ENCODE results near the gene SLC16A10. TPM values are rescaled to one million over a fixed set of nuclear protein-coding genes. Genes with fewer than 3 reads are reported as not detected.
A peak's percentile ranks its signal among the peaks of the same experiment; 100 is the strongest.

The SLC16A10 gene
- total RNA-seq, 5 donors from 2014 or later (not counting 1 experiment from before 2014, with no cell fraction given): 10.2 to 16.5 (median 14.3) TPM

GRCh38 chr6:111192911-111193555 is 105.7 kb downstream of the SLC16A10 start:
- no peak for DNase-seq
- Histone ChIP-seq H3K4me3 (ENCODE audit: control insufficient read depth in 1 of 2, extremely low read depth in 1 of 2, low read length in 1 of 2) (no peak overlapping the region), H3K27me3 (replicated peaks in 1 of 2; ENCODE audit: control insufficient read depth in 2 of 2, extremely low read depth in 1 of 2, insufficient read depth in 2 of 2, low read length in 1 of 2) (no peaks in the 10 kb centered on the region), H3K36me3 (ENCODE audit: control insufficient read depth in 2 of 2, extremely low read depth in 1 of 2, insufficient read depth in 1 of 2, low read length in 1 of 2) (no peaks in the 10 kb centered on the region), H3K9me3 (no peaks in the 10 kb centered on the region), H3K4me1 (ENCODE audit: control insufficient read depth in 1 of 2, extremely low read depth in 1 of 2, insufficient read depth in 2 of 2, low read length in 2 of 2) (no peaks in the 10 kb centered on the region), H3K27ac (ENCODE audit: low read length) (no peak overlapping the region)
- H3K27me3 Mint-ChIP-seq: no peaks in the 10 kb centered on the region
- H3K4me3 Mint-ChIP-seq: no peak overlapping the region
- no peak for ATAC-seq (replicated peaks in 1 of 4)
- no peaks in the 10 kb centered on the region for H3K4me1 Mint-ChIP-seq
- peaks cover 18% of the 10 kb centered on the region for H3K36me3 Mint-ChIP-seq
- no peaks in the 10 kb centered on the region for H3K9me3 Mint-ChIP-seq
- POLR2A ChIA-PET: interaction anchor here in 1 of 2 donors (0.6 kb wide), 1 partner anchor 22 kb away, joined by 9 read pairs; no protein-coding TSS in a partner anchor
- CTCF ChIA-PET: interaction anchor here in 1 of 2 donors (0.6 kb wide), 1 partner anchor 22 kb away, joined by 8 read pairs; no protein-coding TSS in a partner anchor
- no peak overlapping the region for H3K27ac Mint-ChIP-seq

DNA sequence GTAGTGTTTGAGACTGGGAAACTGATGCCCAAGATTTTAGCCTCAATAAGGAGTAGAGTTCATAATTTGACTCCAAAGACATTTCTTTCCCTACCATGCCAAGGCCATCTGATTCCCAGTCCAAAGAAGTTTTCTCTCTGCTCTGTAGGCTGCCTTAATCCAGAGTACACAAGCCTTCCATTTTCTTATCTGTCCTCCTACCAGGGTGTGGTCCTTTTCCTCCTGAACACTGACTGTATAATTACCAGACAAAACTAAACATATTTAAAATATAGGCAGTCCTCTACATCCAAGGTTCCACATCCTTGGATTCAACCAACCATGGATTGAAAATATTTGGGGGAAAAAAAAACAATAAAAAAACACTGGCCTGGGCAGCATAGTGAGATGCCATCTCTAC is 108.4 kb downstream of the SLC16A10 start:
- no peaks in the 10 kb centered on the region for H3K9me3 Mint-ChIP-seq
- H3K4me3 ChIP-seq (ENCODE audit: control insufficient read depth in 1 of 2, extremely low read depth in 1 of 2, low read length in 1 of 2): no peak overlapping the region
- peaks cover 11 to 14% (median 13%) of the 10 kb centered on the region in 3 donors for H3K4me1 Mint-ChIP-seq
- no peaks in the 10 kb centered on the region for H3K9me3 ChIP-seq
- peaks cover 12% of the 10 kb centered on the region for H3K36me3 Mint-ChIP-seq
- H3K27me3 ChIP-seq (replicated peaks in 1 of 2; ENCODE audit: control insufficient read depth in 2 of 2, extremely low read depth in 1 of 2, insufficient read depth in 2 of 2, low read length in 1 of 2): no peaks in the 10 kb centered on the region
- DNase-seq: no peak
- no peak overlapping the region for H3K27ac Mint-ChIP-seq
- peaks cover 2 to 5% of the 10 kb centered on the region in 2 experiments for H3K4me1 ChIP-seq (ENCODE audit: control insufficient read depth in 1 of 2, extremely low read depth in 1 of 2, insufficient read depth in 2 of 2, low read length in 2 of 2)
- H3K4me3 Mint-ChIP-seq: no peak overlapping the region
- POLR2A ChIA-PET: interaction anchor here in 1 of 2 donors (0.6 kb wide), 1 partner anchor 86 kb away, joined by 4 read pairs; no protein-coding TSS in a partner anchor
- CTCF ChIA-PET: no interaction called here
- H3K27ac ChIP-seq (ENCODE audit: low read length): no peak overlapping the region
- no peak for ATAC-seq (replicated peaks in 1 of 4)
- H3K27me3 Mint-ChIP-seq: no peaks in the 10 kb centered on the region
- no peaks in the 10 kb centered on the region for H3K36me3 ChIP-seq (ENCODE audit: control insufficient read depth in 2 of 2, extremely low read depth in 1 of 2, insufficient read depth in 1 of 2, low read length in 1 of 2)

- H3K36me3 Mint-ChIP-seq: peaks cover 3% of the 10 kb centered on the region
These were observed 111.5 kb downstream of the SLC16A10 start for GRCh38 chr6:111198841-111199240.

GRCh38 chr6:111199935-111200334 is 112.6 kb downstream of the SLC16A10 start:
- Mint-ChIP-seq H3K36me3 (peaks cover 3% of the 10 kb centered on the region), H3K27me3 (no peaks in the 10 kb centered on the region), H3K4me1 (peaks cover 23 to 27% (median 25%) of the 10 kb centered on the region in 3 donors), H3K4me3 (peak overlapping the region in 1 of 3 donors; percentile 36), H3K27ac (peak overlapping the region; percentile 33 to 71), H3K9me3 (no peaks in the 10 kb centered on the region)
- Histone ChIP-seq H3K36me3 (ENCODE audit: control insufficient read depth in 2 of 2, extremely low read depth in 1 of 2, insufficient read depth in 1 of 2, low read length in 1 of 2) (no peaks in the 10 kb centered on the region), H3K27ac (ENCODE audit: low read length) (no peak overlapping the region), H3K9me3 (no peaks in the 10 kb centered on the region), H3K27me3 (replicated peaks in 1 of 2; ENCODE audit: control insufficient read depth in 2 of 2, extremely low read depth in 1 of 2, insufficient read depth in 2 of 2, low read length in 1 of 2) (no peaks in the 10 kb centered on the region), H3K4me1 (ENCODE audit: control insufficient read depth in 1 of 2, extremely low read depth in 1 of 2, insufficient read depth in 2 of 2, low read length in 2 of 2) (peaks cover 7 to 13% of the 10 kb centered on the region in 2 experiments), H3K4me3 (ENCODE audit: control insufficient read depth in 1 of 2, extremely low read depth in 1 of 2, low read length in 1 of 2) (no peak overlapping the region)
- POLR2A ChIA-PET: interaction anchor here in 1 of 2 donors (0.7 kb wide), 1 partner anchor 75 kb away, joined by 4 read pairs; no protein-coding TSS in a partner anchor
- no CpG with 5 or more reads among the region's 1 CpG for WGBS (ENCODE audit: insufficient coverage)
- DNase-seq (no peak), ATAC-seq (replicated peaks in 1 of 4) (no peak)
- CTCF ChIA-PET: interaction anchor here in 1 of 2 donors (1.4 kb wide), 1 partner anchor 142 kb away, joined by 4 read pairs; no protein-coding TSS in a partner anchor

More at GRCh38 chr6:111198841-111199240, 111.5 kb downstream of the SLC16A10 start:
- no peaks in the 10 kb centered on the region for H3K9me3 Mint-ChIP-seq
- H3K36me3 ChIP-seq (ENCODE audit: control insufficient read depth in 2 of 2, extremely low read depth in 1 of 2, insufficient read depth in 1 of 2, low read length in 1 of 2): no peaks in the 10 kb centered on the region
- H3K4me3 Mint-ChIP-seq: no peak overlapping the region
- CTCF ChIA-PET: no interaction called here
- H3K27ac Mint-ChIP-seq: peak overlapping the region in 1 of 2 donors; percentile 8
- no peaks in the 10 kb centered on the region for H3K27me3 Mint-ChIP-seq
- no peak overlapping the region for H3K27ac ChIP-seq (ENCODE audit: low read length)
- 100% methylated on average over 1 of the region's 3 CpGs for WGBS (ENCODE audit: insufficient coverage)
- H3K9me3 ChIP-seq: no peaks in the 10 kb centered on the region
- POLR2A ChIA-PET: interaction anchor here in 1 of 2 donors (0.7 kb wide), 2 partner anchors 20 to 112 kb away, joined by 3 to 4 read pairs; no protein-coding TSS in a partner anchor
- ATAC-seq (replicated peaks in 1 of 4) (no peak), DNase-seq (no peak)
- H3K4me3 ChIP-seq (ENCODE audit: control insufficient read depth in 1 of 2, extremely low read depth in 1 of 2, low read length in 1 of 2): no peak overlapping the region
- peaks cover 7 to 13% of the 10 kb centered on the region in 2 experiments for H3K4me1 ChIP-seq (ENCODE audit: control insufficient read depth in 1 of 2, extremely low read depth in 1 of 2, insufficient read depth in 2 of 2, low read length in 2 of 2)
- H3K27me3 ChIP-seq (replicated peaks in 1 of 2; ENCODE audit: control insufficient read depth in 2 of 2, extremely low read depth in 1 of 2, insufficient read depth in 2 of 2, low read length in 1 of 2): no peaks in the 10 kb centered on the region
- peaks cover 23 to 27% (median 25%) of the 10 kb centered on the region in 3 donors for H3K4me1 Mint-ChIP-seq

DNA sequence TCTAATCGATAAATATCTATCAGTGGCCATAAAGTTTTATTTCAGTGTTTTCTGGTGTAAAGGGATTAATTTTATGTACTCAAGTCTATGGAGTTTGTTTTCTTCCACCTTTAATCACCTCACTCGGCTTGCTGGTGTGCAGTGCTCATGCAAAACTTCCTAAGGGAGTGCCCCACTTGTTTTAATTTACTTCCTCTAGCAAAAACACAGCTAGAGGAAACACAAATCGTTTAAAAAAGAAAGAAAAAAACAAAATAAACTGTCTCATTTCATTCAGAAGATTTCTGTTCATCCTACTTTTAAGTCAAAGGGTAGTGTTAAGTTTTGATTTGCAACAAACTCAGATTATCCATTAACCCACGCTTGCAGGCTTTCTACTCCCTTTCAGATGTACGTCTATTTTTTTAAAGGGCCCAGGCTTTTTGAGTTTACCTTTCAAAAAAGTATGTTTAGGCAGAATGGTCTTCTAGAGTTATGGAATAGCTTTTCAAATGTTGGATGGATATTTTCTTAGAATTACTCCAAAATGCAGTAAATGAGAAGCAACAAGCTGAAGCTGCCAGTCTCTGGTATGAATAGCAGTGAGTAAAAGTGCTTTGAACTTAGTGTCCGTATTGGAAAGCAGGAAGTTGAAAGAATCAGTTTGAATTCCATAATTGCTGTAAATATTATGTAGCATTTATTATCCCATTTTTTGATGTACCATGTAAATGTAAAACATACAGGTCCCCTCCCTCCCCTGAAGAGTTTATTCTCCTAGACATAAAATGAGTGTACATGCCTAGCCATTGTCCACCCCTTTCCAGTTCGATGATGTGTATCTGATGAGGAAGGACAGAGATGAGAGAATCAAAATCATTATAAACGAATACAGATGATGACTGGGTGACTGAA is 113.3 kb downstream of the SLC16A10 start:
- Histone ChIP-seq H3K27me3 (replicated peaks in 1 of 2; ENCODE audit: control insufficient read depth in 2 of 2, extremely low read depth in 1 of 2, insufficient read depth in 2 of 2, low read length in 1 of 2) (no peaks in the 10 kb centered on the region), H3K4me1 (ENCODE audit: control insufficient read depth in 1 of 2, extremely low read depth in 1 of 2, insufficient read depth in 2 of 2, low read length in 2 of 2) (peaks cover 7 to 13% of the 10 kb centered on the region in 2 experiments), H3K9me3 (no peaks in the 10 kb centered on the region), H3K27ac (ENCODE audit: low read length) (no peak overlapping the region), H3K4me3 (ENCODE audit: control insufficient read depth in 1 of 2, extremely low read depth in 1 of 2, low read length in 1 of 2) (no peak overlapping the region), H3K36me3 (ENCODE audit: control insufficient read depth in 2 of 2, extremely low read depth in 1 of 2, insufficient read depth in 1 of 2, low read length in 1 of 2) (no peaks in the 10 kb centered on the region)
- no CpG with 5 or more reads among the region's 8 CpGs for WGBS (ENCODE audit: insufficient coverage)
- H3K27me3 Mint-ChIP-seq: no peaks in the 10 kb centered on the region
- no peak for DNase-seq
- H3K4me3 Mint-ChIP-seq: peak overlapping the region in 1 of 3 donors; percentile 36
- peak overlapping the region; percentile 26 to 71 for H3K27ac Mint-ChIP-seq
- peaks cover 3% of the 10 kb centered on the region for H3K36me3 Mint-ChIP-seq
- CTCF ChIA-PET: interaction anchor here in 1 of 2 donors (1.4 kb wide), 1 partner anchor 143 kb away, joined by 4 read pairs; no protein-coding TSS in a partner anchor
- no peaks in the 10 kb centered on the region for H3K9me3 Mint-ChIP-seq
- ATAC-seq (replicated peaks in 1 of 4): no peak
- peaks cover 23 to 27% (median 25%) of the 10 kb centered on the region in 3 donors for H3K4me1 Mint-ChIP-seq
- POLR2A ChIA-PET: interaction anchor here in 1 of 2 donors (0.7 kb wide), 1 partner anchor 76 kb away, joined by 4 read pairs; no protein-coding TSS in a partner anchor

DNA sequence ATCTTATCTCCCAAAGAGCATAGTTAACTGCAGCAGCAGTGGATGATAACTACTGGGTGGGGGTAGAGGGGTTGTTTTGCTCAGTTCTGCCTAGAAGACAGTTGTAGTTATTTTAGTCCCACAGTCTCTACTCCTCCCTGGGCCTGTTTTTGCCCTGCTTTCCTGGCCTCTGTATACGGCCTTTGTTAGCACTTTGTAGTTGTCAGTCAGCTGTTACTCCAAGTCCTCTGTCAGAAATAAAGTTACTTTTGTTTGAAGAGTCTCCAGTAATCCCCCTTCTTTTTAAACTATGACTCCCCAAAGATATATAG is 113.9 kb downstream of the SLC16A10 start:
- no peak overlapping the region for H3K27ac ChIP-seq (ENCODE audit: low read length)
- H3K4me3 ChIP-seq (ENCODE audit: control insufficient read depth in 1 of 2, extremely low read depth in 1 of 2, low read length in 1 of 2): no peak overlapping the region

More for the DNA sequence above, 113.9 kb downstream of the SLC16A10 start:
- CTCF ChIA-PET: interaction anchor here in 1 of 2 donors (0.9 kb wide), 1 partner anchor 11 kb away, joined by 3 read pairs; no protein-coding TSS in a partner anchor
- ATAC-seq (replicated peaks in 1 of 4) (no peak), DNase-seq (no peak)
- peaks cover 3% of the 10 kb centered on the region for H3K36me3 Mint-ChIP-seq
- H3K27ac Mint-ChIP-seq: no peak overlapping the region
- H3K27me3 Mint-ChIP-seq: no peaks in the 10 kb centered on the region
- H3K4me1 Mint-ChIP-seq: peaks cover 23 to 27% (median 25%) of the 10 kb centered on the region in 3 donors
- POLR2A ChIA-PET: no interaction called here
- H3K9me3 Mint-ChIP-seq: no peaks in the 10 kb centered on the region
- Histone ChIP-seq H3K27me3 (replicated peaks in 1 of 2; ENCODE audit: control insufficient read depth in 2 of 2, extremely low read depth in 1 of 2, insufficient read depth in 2 of 2, low read length in 1 of 2) (no peaks in the 10 kb centered on the region), H3K9me3 (no peaks in the 10 kb centered on the region), H3K36me3 (ENCODE audit: control insufficient read depth in 2 of 2, extremely low read depth in 1 of 2, insufficient read depth in 1 of 2, low read length in 1 of 2) (no peaks in the 10 kb centered on the region), H3K4me1 (ENCODE audit: control insufficient read depth in 1 of 2, extremely low read depth in 1 of 2, insufficient read depth in 2 of 2, low read length in 2 of 2) (peaks cover 7 to 13% of the 10 kb centered on the region in 2 experiments)
- no CpG with 5 or more reads among the region's 1 CpG for WGBS (ENCODE audit: insufficient coverage)
- H3K4me3 Mint-ChIP-seq: peak overlapping the region in 1 of 3 donors; percentile 36

All from T-cell (primary cell).